ENCODE measurements around the gene SCYL2.

Gene SCYL2

GRCh38 chr12:100348657-100349454 lies 81.9 kb downstream of the SCYL2 start:
- H3K36me3 ChIP-seq (ENCODE audit: control insufficient read depth, insufficient read depth, low read length): no peaks in the 10 kb centered on the region
- H3K4me3 ChIP-seq (replicated peaks; ENCODE audit: low read depth, low read length): no peak overlapping the region
- DNase-seq (ENCODE audit: extremely low read depth, insufficient read length): no peak
- no peak for TF ChIP-seq CTCF (IDR thresholded peaks at IDR 0.05; ENCODE audit: insufficient read depth, low read length, poor library complexity, severe bottlenecking)
- H3K27me3 ChIP-seq (replicated peaks; ENCODE audit: control insufficient read depth, insufficient read depth, low read length): no peaks in the 10 kb centered on the region

GRCh38 chr12:100356644-100357223 lies 89.8 kb downstream of the SCYL2 start, which contains the start of gene SLC17A8:
TSS of gene SLC17A8 (plus strand) at chr12:100357074. CDS start at chr12:100357392, 318 bp downstream.
- no peak for TF ChIP-seq CTCF (IDR thresholded peaks at IDR 0.05; ENCODE audit: insufficient read depth, low read length, poor library complexity, severe bottlenecking)
- no peak for DNase-seq (ENCODE audit: extremely low read depth, insufficient read length)
- Histone ChIP-seq H3K27me3 (replicated peaks; ENCODE audit: control insufficient read depth, insufficient read depth, low read length) (no peaks in the 10 kb centered on the region; the same call in 1 of the 2 replicates), H3K4me3 (replicated peaks; ENCODE audit: low read depth, low read length) (no peak within 1 kb of the TSS), H3K36me3 (ENCODE audit: control insufficient read depth, insufficient read depth, low read length) (no peaks in the 10 kb centered on the region)

GRCh38 chr12:100359248-100359647 lies 92.3 kb downstream of the SCYL2 start:
- Histone ChIP-seq H3K4me3 (replicated peaks; ENCODE audit: low read depth, low read length) (no peak overlapping the region), H3K27me3 (replicated peaks; ENCODE audit: control insufficient read depth, insufficient read depth, low read length) (no peaks in the 10 kb centered on the region; the same call in 1 of the 2 replicates), H3K36me3 (ENCODE audit: control insufficient read depth, insufficient read depth, low read length) (no peaks in the 10 kb centered on the region)
- TF ChIP-seq CTCF (IDR thresholded peaks at IDR 0.05; ENCODE audit: insufficient read depth, low read length, poor library complexity, severe bottlenecking): no peak
- no peak for DNase-seq (ENCODE audit: extremely low read depth, insufficient read length)

- no peaks in the 10 kb centered on the region for H3K36me3 ChIP-seq (ENCODE audit: control insufficient read depth, insufficient read depth, low read length)
- H3K4me3 ChIP-seq (replicated peaks; ENCODE audit: low read depth, low read length): no peak overlapping the region
- DNase-seq (ENCODE audit: extremely low read depth, insufficient read length): no peak
- no peaks in the 10 kb centered on the region; the same call in 1 of the 2 replicates for H3K27me3 ChIP-seq (replicated peaks; ENCODE audit: control insufficient read depth, insufficient read depth, low read length)
- TF ChIP-seq CTCF (IDR thresholded peaks at IDR 0.05; ENCODE audit: insufficient read depth, low read length, poor library complexity, severe bottlenecking): no peak
Observed at GRCh38 chr12:100359822-100360221, 92.8 kb downstream of the SCYL2 start.

- DNase-seq (ENCODE audit: extremely low read depth, insufficient read length): no peak
- Histone ChIP-seq H3K27me3 (replicated peaks; ENCODE audit: control insufficient read depth, insufficient read depth, low read length) (no peaks in the 10 kb centered on the region; the same call in 1 of the 2 replicates), H3K4me3 (replicated peaks; ENCODE audit: low read depth, low read length) (no peak overlapping the region), H3K36me3 (ENCODE audit: control insufficient read depth, insufficient read depth, low read length) (no peaks in the 10 kb centered on the region)
- TF ChIP-seq CTCF (IDR thresholded peaks at IDR 0.05; ENCODE audit: insufficient read depth, low read length, poor library complexity, severe bottlenecking): no peak
Observed at GRCh38 chr12:100360450-100360849, 93.5 kb downstream of the SCYL2 start.
